ENCODE results near the gene ALAS1. TPM values are rescaled to one million over a fixed set of nuclear protein-coding genes. Genes with fewer than 3 reads are reported as not detected.

Gene ALAS1
- total and polyA plus RNA-seq, 9 of the 15 experiments (the other 6 are each of a cell fraction or from before 2014, with no cell fraction given), result 21.4 to 49.5 (median 34.4) TPM

- 0 out of 2 replicates have a peak, but pooled peaks have one; percentile 66 for TF ChIP-seq MGA (IDR thresholded peaks at IDR 0.05)
- no peak for TF ChIP-seq CHD7 (IDR thresholded peaks at IDR 0.05; ENCODE audit: low read depth, low read length)
- no peak for TF ChIP-seq SAFB (IDR thresholded peaks at IDR 0.05; ENCODE audit: borderline replicate concordance, low read depth, low read length)
- TF ChIP-seq ZNF707 (CRISPR knock-in tag; conservative IDR thresholded peaks at IDR 0.05), result no peak
These were observed 490 bp upstream of the ALAS1 start (continued) for GRCh38 chr3:52197499-52197841.

Data from K562 (cell line).